Measurements from ENCODE around the gene BANP.

BANP gene

DNA sequence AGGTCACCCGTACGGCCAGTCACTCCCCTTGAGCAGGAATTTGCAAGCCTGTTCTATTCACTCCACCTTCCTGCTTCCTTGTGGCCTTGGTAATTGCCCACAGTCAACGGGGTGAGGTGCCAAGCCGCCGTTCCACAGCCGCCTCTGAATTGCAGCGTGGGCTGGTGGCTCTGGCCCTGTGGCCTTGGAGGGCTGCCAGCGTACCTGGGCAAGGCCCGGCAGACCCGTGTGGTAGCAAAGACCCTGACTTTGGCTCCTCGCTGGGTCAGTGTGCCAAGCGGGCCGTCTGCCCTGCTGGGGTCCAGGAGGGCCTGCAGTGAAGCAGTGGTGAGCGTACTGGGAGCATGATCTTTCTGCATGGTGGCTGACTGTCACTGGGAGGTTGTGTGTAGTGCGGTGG is 3.6 kb downstream of the BANP start:
- no peak for TF ChIP-seq CTCF (IDR thresholded peaks at IDR 0.05; ENCODE audit: low read depth, low read length)
- H3K4me3 ChIP-seq (ENCODE audit: low read depth, low read length): no peak overlapping the region
- DNase-seq (ENCODE audit: low read depth, low spot score): no peak
- in situ Hi-C loops (cut with HindIII; ENCODE audit: low sequenced_read_pairs): no loop called here

- no peak for TF ChIP-seq CTCF (IDR thresholded peaks at IDR 0.05; ENCODE audit: low read depth, low read length)
- in situ Hi-C loops (cut with HindIII; ENCODE audit: low sequenced_read_pairs): no loop called here
- no peak overlapping the region for H3K4me3 ChIP-seq (ENCODE audit: low read depth, low read length)
- DNase-seq (ENCODE audit: low read depth, low spot score): no peak
These were observed 4.3 kb downstream of the BANP start for GRCh38 chr16:87955302-87956097.

- in situ Hi-C loops (cut with HindIII; ENCODE audit: low sequenced_read_pairs): no loop called here
- no peak for DNase-seq (ENCODE audit: low read depth, low spot score)
- no peak overlapping the region for H3K4me3 ChIP-seq (ENCODE audit: low read depth, low read length)
- no peak for TF ChIP-seq CTCF (IDR thresholded peaks at IDR 0.05; ENCODE audit: low read depth, low read length)
These were observed 4.8 kb downstream of the BANP start for GRCh38 chr16:87956098-87956364.

DNA sequence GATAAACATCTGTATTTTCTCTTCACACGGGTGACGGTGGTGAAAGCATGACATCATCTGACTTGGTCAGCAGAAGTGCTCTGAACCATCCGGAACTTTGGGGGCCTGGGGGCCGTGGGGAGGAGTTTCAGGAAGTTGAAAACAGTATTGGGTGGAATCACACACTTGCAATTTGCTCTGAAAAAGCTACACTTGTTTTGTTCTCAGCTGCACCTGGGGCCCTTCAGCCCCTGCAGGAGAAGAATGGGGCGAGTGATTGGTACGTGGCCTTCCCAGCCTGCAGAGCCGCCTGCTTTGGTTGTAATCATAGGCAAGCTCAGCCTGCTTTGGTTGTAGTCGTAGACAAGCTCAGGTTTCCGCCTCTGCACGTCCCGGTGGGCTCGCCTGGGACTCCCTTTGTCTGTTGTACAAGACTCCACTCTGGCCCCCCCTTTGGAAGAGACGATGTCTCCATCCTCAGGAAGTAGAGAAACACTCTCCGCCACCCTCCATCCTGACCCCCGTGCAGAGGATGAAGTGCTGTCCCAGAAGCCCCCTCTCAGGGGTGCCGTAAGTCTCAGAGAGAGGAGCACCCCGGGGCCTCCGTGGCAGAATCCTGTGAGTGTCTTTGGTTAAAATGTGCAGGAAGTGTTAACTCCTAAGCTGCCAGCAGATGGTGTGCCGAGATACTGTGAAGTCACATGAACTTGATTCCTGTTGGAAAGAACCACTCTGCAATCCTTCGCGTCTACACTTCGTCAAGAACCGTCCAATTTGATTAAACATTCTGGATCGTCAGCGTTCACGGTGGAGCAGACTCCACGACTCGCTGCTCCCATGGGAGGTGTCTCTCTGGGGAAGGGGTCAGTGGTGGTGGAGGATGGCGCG is 5.4 kb downstream of the BANP start:
- TF ChIP-seq CTCF (IDR thresholded peaks at IDR 0.05; ENCODE audit: low read depth, low read length): peak; percentile 63
- in situ Hi-C loops (cut with HindIII; ENCODE audit: low sequenced_read_pairs): no loop called here
- peak; percentile 69 for DNase-seq (ENCODE audit: low read depth, low spot score)
- H3K4me3 ChIP-seq (ENCODE audit: low read depth, low read length): no peak overlapping the region

GRCh38 chr16:87957296-87958094 is 6.3 kb downstream of the BANP start:
- no peak for DNase-seq (ENCODE audit: low read depth, low spot score)
- in situ Hi-C loops (cut with HindIII; ENCODE audit: low sequenced_read_pairs): no loop called here
- H3K4me3 ChIP-seq (ENCODE audit: low read depth, low read length): no peak overlapping the region
- TF ChIP-seq CTCF (IDR thresholded peaks at IDR 0.05; ENCODE audit: low read depth, low read length): no peak

- DNase-seq (ENCODE audit: low read depth, low spot score): no peak
- in situ Hi-C loops (cut with HindIII; ENCODE audit: low sequenced_read_pairs): no loop called here
- H3K4me3 ChIP-seq (ENCODE audit: low read depth, low read length): no peak overlapping the region
- no peak for TF ChIP-seq CTCF (IDR thresholded peaks at IDR 0.05; ENCODE audit: low read depth, low read length)
These were observed 7.4 kb downstream of the BANP start for GRCh38 chr16:87958632-87959031.
